HepG2 (cell line): ENCODE data around the gene NEGR1.

ENCODE experiments used
- GPN1 ChIP-seq: sonication (generic); formaldehyde crosslinking; IDR thresholded peaks from 2 replicates; pipeline ENCODE4 v1.5.1; 2020; ENCODE audit warnings: missing genetic modification reagents, borderline replicate concordance
- SKI ChIP-seq: fragments of 450-650 bp; IDR thresholded peaks from one replicate; pipeline ENCODE4 v1.6.1; 2018; ENCODE audit warnings: mild to moderate bottlenecking; ENCODE audit not compliant: partially characterized antibody
- SMARCC2 ChIP-seq: fragments of 450-650 bp; IDR thresholded peaks from 2 replicates; pipeline ENCODE4 v1.6.1; 2017; ENCODE audit warnings: antibody characterized with exemption, mild to moderate bottlenecking
- TAF1 ChIP-seq: sonication (generic); formaldehyde crosslinking; IDR thresholded peaks from 2 replicates; pipeline ENCODE4 v1.4.0; 2020; ENCODE audit warnings: missing genetic modification reagents
- ZNF761 ChIP-seq: sonication (generic); formaldehyde crosslinking; conservative IDR thresholded peaks from 2 replicates; pipeline ENCODE4 v1.4.0; 2020; ENCODE audit warnings: mild to moderate bottlenecking, missing genetic modification reagents
- ZNF878 ChIP-seq: sonication (generic); formaldehyde crosslinking; IDR thresholded peaks from 2 replicates; pipeline ENCODE4 v1.8.1; 2023; ENCODE audit warnings: mild to moderate bottlenecking, missing genetic modification reagents, moderate library complexity

DNA sequence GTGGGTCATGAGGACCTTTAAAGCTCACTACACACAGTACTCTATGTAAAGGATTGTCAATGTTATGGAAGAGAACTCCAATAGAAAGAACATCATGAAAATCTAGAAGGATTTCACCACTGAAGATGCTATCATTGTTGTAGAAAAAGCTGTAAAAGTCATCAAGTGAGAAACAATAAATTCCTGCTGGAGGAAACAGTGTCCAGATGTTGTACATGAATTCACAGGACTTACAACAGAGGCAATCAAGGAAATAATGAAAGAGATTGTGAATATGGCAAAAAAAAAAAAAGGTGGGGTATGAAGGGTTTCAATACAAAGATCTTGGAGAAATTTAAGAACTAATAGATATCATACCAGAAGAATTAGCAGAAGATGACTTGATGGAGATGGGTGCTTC, 846.4 kb downstream of the NEGR1 start:
- TF ChIP-seq TAF1 (CRISPR knock-in tag) (no peak), ZNF761 (CRISPR knock-in tag) (no peak), SKI (no peak), ZNF878 (no peak), GPN1 (CRISPR knock-in tag) (no peak), SMARCC2 (no peak)
